ENCODE measurements around the gene AADACL2. TPM values are rescaled to one million over a fixed set of nuclear protein-coding genes. Genes with fewer than 3 reads are reported as not detected.

AADACL2 gene
- total RNA-seq, 2 experiments from 2014 or later, result not detected

DNA sequence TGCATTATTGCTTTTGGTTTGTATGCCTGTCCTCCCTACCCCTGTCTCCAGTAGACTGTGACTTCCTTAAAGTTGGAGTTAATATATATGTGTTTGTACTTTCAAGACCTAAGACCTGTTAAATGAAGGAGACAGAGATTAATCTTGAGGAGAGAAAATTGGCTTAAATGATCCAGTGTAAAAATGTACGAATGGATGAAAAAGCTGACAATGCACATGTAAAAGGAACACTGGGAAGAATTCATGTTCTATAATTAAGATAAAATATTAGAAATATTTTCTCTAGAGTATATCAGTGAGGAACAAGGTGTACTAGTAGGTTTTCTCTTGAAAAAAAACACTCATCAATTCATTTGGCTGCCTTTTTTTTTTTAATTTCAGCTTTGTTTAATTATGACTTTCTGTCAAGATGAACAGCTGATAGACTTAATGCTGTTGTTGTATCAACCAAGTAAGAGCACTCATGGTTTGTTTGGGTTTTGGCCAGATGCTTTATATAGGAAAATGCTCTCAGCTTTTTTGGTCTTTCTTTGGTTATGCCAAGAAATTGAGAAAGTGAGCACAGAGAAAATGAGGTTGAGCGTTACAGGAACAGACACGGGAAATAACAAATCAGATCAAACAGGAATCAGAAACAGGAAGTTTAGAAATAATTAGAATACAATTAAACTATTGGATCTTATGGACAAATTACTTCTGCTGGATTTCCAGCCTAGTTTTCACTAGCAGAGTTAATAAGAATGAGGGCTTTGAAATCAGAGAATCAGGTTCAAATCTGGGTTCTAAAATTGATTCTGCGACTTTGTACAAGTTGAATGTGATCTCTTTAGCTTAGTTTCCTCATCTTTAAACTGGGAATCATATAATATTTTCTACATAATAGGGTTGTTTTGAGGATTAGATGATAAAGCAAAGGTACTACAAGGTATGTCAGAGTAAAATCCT, 41.9 kb downstream of the AADACL2 start:
- ChIA-PET CTCF (no interaction called here), POLR2A (no interaction called here)
- DNase-seq (no peak), ATAC-seq (no peak)
- H3K4me1 Mint-ChIP-seq (ENCODE audit: low read depth), result no peaks in the 10 kb centered on the region
- H3K4me3 Mint-ChIP-seq, result no peak overlapping the region
- H3K27me3 Mint-ChIP-seq, result peaks cover 2% of the 10 kb centered on the region
- H3K9me3 Mint-ChIP-seq, result no peaks in the 10 kb centered on the region
- no peaks in the 10 kb centered on the region for H3K36me3 Mint-ChIP-seq (ENCODE audit: low read depth)
- intact Hi-C loops (cut with micrococcal nuclease), result no loop called here
- no peak for TF ChIP-seq CTCF (IDR thresholded peaks at IDR 0.05)
- H3K27ac Mint-ChIP-seq, result no peak overlapping the region

GRCh38 chr3:151776259-151776740, 42.6 kb downstream of the AADACL2 start:
- no peaks in the 10 kb centered on the region for H3K9me3 Mint-ChIP-seq
- ATAC-seq (no peak), DNase-seq (no peak)
- H3K27me3 Mint-ChIP-seq, result peaks cover 2% of the 10 kb centered on the region
- CTCF ChIA-PET, result no interaction called here
- no peaks in the 10 kb centered on the region for H3K36me3 Mint-ChIP-seq (ENCODE audit: low read depth)
- intact Hi-C loops (cut with micrococcal nuclease), result no loop called here
- no peak overlapping the region for H3K4me3 Mint-ChIP-seq
- H3K27ac Mint-ChIP-seq, result no peak overlapping the region
- TF ChIP-seq CTCF (IDR thresholded peaks at IDR 0.05), result no peak
- no peaks in the 10 kb centered on the region for H3K4me1 Mint-ChIP-seq (ENCODE audit: low read depth)
- POLR2A ChIA-PET, result no interaction called here

GRCh38 chr3:151777880-151778279, 44.2 kb downstream of the AADACL2 start:
- intact Hi-C loops (cut with micrococcal nuclease), result no loop called here
- ATAC-seq (no peak), DNase-seq (no peak)
- no peaks in the 10 kb centered on the region for H3K9me3 Mint-ChIP-seq
- peaks cover 2% of the 10 kb centered on the region for H3K27me3 Mint-ChIP-seq
- no peak for TF ChIP-seq CTCF (IDR thresholded peaks at IDR 0.05)
- H3K4me3 Mint-ChIP-seq, result no peak overlapping the region
- H3K27ac Mint-ChIP-seq, result no peak overlapping the region
- H3K4me1 Mint-ChIP-seq (ENCODE audit: low read depth), result no peaks in the 10 kb centered on the region
- POLR2A ChIA-PET, result interaction anchor here (0.5 to 0.7 kb wide), 3 partner anchors 343 to 813 kb away, joined by 3 to 4 read pairs (median 3); no protein-coding TSS in a partner anchor
- H3K36me3 Mint-ChIP-seq (ENCODE audit: low read depth), result no peaks in the 10 kb centered on the region
- CTCF ChIA-PET, result no interaction called here

DNA sequence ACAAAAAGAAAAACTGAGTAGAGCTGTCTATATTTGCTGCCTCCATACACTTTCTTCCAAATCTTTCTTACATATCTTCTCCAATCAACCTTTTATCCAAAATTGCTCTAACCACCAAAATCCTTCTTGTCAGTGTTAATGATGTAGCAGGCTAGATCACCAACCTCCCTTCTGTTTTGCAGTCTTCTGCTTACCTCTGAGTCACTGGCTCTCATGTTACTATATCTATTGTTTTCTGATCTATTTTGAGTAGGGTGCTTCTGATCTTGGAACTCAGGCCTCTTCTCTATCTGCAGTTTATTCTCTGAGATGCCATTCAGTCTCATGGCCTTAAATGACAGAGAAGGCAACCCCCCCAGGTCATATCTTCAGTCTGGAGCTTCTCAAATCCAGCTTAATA, 53.9 kb downstream of the AADACL2 start:
- intact Hi-C loops (cut with micrococcal nuclease), result no loop called here
- CTCF ChIA-PET, result no interaction called here
- no peak for ATAC-seq
- Mint-ChIP-seq H3K4me1 (ENCODE audit: low read depth) (no peaks in the 10 kb centered on the region), H3K9me3 (no peaks in the 10 kb centered on the region), H3K27me3 (no peaks in the 10 kb centered on the region), H3K36me3 (ENCODE audit: low read depth) (no peaks in the 10 kb centered on the region), H3K27ac (no peak overlapping the region), H3K4me3 (no peak overlapping the region)
- POLR2A ChIA-PET, result no interaction called here
- no peak for DNase-seq
- TF ChIP-seq CTCF (IDR thresholded peaks at IDR 0.05), result no peak

- intact Hi-C loops (cut with micrococcal nuclease), result no loop called here
- ChIA-PET POLR2A (no interaction called here), CTCF (no interaction called here)
- Mint-ChIP-seq H3K36me3 (ENCODE audit: low read depth) (no peaks in the 10 kb centered on the region), H3K27ac (no peak overlapping the region), H3K9me3 (no peaks in the 10 kb centered on the region), H3K27me3 (no peaks in the 10 kb centered on the region), H3K4me3 (no peak overlapping the region), H3K4me1 (ENCODE audit: low read depth) (no peaks in the 10 kb centered on the region)
- TF ChIP-seq CTCF (IDR thresholded peaks at IDR 0.05), result no peak
- no peak for ATAC-seq
- DNase-seq, result no peak
These were observed 54.7 kb downstream of the AADACL2 start for GRCh38 chr3:151788401-151788800.

All from activated CD8-positive, alpha-beta T cell treated with anti-CD3 and anti-CD28 coated beads for 36 hours (primary cell).